ENCODE results near the gene PCYT1A. TPM values are rescaled to one million over a fixed set of nuclear protein-coding genes. Genes with fewer than 3 reads are reported as not detected.
"Not testable (repeated sequence)": the region's sequence is repeated elsewhere in the genome, so short reads cannot be mapped to it uniquely, and the experiment has no call there.

Gene PCYT1A
- total RNA-seq, 1 donor from 2014 or later = 97.9 TPM

DNA sequence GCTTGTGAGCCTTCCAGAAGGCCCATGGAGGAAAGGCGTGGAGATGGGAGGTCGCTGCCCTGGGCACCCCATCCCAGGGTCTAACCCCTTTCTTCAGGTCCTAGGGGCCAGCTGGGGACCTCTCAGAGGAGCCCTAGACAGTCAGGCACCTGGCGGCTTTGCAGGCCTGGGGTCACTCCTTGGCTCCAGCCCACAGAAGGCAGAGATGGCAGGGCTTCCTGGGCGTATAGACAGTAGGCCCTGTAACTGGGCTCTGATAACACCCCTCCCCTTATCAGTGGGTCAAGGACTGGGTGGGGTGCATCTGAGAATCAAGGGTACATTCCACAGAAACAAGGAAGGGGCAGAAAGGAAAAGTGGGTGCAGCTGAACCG lies 93.0 kb downstream of the PCYT1A start:
- DNase-seq (ENCODE audit: low spot score) = no peak

DNA sequence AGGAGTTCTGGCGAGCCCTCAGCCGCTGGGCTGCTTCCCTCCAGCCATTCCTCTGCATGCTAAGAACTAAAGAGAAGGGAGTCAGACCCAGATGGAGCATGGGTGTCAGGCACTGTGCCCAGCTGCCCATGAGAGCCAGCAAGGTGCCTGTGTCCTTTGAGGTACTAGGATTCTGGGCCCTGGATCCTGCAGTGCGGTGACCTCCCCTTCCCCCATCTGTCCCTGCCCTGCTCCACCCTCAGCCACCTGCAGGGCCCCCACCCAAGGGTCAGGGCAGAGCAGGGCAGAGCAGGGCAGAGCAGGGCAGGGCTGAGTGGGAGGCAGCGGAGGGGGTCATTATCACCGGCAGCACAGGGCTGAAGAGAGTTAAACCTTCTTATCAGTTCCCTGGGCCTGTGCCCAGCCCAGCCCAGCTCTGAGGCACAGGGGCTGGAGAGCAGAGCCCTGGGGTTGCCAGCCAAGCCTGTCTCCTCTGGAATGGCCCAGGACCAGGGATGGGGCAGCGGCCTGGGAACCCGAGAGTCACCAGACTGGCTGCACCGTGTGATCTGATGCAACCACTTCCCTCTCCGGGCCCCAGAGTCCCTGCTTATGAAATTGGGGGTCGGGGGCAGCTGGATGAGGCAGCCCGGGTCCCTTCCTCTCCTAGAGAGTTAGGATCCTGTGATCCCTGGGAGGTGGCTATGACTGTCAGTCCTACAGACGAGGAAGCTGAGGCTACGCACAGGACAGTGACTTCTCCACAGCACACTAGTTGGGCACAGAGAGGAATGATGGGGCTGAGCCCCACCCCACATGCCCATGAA lies 93.6 kb downstream of the PCYT1A start:
- DNase-seq (ENCODE audit: low spot score) = no peak

DNA sequence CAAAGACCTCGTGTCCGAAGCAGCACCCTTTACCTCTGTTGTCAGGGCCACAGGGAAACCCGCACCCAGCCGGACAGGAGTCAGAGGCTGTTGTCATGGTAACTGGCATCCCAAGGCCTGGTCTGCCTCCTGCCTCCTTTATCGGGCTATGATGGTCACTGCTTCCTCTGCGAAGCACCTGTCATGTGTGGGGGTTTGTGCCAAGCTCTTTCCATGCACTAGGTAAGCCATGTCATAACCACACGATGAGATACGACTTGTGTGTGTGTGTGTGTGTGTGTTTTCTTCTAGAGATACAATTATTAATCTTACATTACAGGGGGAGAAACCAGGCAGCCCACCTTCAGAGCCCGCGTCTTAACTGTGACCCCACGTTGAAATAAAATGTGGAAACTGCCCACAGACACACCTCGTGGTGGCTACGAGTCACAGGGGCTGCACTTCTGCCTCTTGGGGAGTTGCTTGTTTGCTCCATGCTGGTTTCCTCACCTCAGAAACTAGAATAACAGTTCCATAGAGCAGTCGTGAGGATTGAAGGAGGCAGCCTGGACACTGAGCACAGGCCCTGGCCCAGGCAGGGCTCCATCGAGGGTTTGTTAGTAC lies 94.3 kb downstream of the PCYT1A start:
- DNase-seq (ENCODE audit: low spot score) = no peak

DNA sequence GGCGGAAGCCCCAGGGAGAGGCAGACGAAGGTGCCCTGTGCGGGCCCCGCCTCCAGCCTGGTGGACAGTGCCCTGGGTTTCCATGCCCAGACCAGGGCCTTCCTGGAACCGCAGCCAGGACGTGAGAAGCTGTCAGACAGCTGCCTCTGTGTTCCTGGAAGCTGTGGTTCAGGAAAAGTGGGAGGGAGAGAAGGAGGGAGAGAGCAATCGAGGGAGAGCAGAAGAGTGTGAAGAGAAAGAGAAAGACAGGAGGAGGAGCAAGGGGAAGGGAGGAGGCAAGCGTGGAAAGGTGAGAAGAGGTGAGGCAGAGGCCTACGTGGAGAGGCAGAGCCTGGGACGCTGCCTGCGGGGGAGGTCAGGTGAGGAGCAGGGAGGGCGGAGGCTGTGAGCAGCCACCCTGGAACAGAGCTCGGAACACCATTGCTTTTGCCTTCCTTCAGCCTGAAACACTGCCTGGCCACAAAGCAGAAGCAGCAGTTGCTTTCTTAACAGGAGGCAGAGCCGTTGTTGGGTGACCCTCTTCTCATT lies 94.9 kb downstream of the PCYT1A start:
- DNase-seq (ENCODE audit: low spot score) = no peak

DNA sequence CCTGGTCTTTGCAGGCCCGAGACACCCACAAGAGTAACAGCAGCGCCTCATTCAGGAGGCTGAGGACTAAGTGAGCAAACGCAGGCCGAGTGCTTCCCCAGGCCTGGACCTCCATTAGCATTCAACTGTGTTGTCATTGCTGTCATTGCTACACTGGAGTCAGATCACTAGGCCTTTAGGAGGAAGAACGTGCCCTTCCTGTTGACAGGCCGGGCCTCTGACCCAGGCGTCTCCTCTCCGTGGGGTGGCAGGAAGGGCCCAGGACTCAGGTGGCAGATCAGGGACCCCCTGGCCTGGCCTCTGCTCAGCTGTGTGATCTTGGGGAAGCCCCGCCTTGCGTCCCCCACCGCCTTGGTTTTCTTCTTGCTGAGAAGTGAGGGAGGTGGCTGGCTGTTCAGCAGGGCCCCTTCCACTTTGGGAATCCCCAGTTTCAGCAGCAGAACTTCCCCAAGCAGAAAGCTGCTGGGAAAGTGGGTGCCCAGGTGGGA lies 95.4 kb downstream of the PCYT1A start:
- no peak for DNase-seq (ENCODE audit: low spot score)

DNA sequence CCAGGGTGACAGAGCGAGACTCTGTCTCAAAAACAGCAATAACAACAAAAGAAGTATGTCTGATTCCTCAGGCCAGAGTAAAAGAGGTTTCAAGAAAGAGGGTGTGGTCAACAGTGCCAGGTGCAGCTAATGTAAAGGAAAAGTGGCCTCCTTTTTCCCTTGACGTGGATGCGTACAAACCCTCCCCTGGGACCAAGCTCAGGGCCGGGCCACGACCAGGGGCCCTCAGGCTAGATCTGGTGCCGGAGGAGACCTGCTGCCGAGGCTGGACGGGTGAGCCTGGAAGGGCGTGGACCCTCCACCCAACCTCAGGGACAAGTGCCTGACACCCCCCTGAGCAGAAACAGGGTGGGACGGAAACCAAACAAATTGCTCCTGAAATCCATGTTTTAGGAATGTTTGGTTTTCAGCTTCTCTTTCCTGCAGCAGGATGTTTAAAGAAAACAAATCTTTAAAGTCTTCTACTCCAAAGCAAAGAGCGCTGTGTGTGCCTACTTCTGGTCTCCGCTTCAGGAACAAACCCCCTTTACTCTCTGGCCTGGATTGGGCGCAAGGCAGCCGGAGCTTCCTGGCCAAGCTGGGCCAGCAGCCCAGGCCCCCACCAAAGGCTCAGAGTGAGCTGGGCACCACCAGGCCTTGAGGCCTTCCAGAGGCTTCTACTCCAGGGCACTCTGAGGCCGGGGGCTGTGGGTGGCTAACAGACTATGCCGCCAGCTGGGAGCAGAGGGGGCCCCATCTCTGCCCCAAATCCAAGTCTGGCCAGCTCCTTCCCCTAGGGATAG lies 97.8 kb downstream of the PCYT1A start:
- DNase-seq (ENCODE audit: low spot score) = no peak

DNA sequence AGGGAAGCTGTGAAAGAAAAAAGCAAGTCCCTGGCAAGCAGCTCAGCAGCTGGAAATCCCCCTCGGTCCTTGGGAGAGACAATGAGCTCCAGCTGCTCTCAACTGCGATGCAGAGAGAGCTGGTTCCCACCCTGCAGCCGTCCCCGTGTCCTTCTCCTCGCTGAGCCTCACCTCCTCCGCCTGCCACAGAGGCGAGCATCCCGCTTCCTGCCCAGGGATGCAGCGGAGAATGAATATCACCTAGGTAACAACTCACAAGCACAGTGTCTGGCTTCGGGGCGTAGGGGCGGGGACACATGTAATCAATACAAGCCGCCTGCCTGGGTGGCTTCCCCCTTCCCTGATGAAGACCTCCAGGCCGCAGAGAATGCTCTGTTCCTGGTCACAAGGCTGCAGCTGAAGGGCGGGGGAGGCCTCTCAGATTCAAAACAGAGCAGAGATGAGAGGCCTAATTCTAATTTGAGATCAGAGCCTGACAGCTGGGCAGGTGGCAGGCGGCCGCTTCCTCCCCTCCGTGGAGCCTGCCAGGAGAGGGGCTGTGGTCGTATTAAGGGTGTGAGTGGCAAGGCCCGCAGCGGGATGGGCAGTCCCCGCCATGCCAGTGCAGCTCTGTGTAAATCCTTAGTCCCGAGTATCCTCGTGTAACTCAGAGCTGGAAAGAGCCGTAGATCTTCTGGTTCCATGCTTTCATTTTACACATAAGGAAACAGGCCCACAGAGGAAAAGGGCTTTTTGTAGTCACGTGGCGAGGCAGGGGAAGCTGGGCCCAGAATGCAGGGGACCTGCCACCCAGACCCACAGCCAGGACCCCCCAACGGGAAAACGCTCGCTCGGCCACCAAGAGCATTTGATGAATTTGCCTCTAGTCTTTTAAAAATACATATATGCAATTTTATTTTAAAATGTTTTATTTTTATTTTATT lies 100.6 kb downstream of the PCYT1A start:
- DNase-seq (ENCODE audit: low spot score) = no peak

DNA sequence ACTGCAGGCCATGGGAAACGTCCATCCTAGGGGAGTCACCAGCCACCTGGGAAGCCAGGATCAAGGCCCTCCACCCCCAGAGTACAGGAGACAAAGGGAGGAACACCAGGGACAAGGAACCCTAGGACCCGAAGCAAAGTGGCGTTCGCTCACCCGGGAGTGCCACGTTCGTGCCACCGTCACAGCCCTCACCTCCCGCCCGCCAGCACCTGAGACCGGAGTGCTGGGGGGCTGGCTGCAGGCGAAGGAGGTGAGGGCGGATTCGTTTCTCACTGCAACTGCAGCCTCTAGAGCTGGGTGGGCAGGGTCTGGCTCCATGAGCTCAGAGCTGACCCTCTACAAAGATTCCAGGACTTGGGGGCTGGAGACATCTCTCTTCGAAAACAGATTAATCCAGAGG lies 102.6 kb downstream of the PCYT1A start:
- DNase-seq (ENCODE audit: low spot score) = no peak

DNA sequence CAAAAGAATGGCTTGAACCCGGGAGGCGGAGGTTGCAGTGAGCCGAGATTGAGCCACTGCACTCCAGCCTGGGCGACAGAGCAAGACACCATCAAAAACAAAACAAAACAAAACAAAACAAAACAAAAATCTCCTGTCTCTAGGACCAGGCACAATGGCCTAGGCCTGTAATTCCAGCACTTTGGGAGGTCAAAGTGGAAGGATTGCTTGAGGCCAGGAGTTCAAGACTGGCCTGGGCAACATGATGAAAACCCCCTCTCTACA lies 103.4 kb downstream of the PCYT1A start:
- not testable (repeated sequence) for DNase-seq (ENCODE audit: low spot score)

DNA sequence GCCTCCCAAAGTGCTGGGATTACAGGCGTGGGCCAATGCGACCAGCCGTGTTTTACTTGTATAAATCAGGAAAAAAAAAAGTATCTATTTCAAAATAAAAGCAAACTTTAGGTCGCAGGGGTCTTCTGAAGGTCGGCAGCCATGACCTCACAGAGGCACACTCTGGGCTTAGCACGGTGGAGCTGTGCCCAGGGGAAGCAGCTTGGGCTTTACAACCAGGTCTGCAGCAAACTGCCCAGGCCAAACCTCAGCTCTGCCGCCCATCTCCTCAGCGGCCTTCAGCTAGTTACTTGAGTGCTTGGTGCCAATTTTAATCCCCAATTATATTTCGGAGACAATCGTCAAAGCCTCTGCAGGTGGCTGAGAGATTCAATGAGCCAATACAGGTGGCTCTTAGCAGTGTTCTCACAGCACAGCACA lies 106.4 kb downstream of the PCYT1A start:
- DNase-seq (ENCODE audit: low spot score) = no peak

DNA sequence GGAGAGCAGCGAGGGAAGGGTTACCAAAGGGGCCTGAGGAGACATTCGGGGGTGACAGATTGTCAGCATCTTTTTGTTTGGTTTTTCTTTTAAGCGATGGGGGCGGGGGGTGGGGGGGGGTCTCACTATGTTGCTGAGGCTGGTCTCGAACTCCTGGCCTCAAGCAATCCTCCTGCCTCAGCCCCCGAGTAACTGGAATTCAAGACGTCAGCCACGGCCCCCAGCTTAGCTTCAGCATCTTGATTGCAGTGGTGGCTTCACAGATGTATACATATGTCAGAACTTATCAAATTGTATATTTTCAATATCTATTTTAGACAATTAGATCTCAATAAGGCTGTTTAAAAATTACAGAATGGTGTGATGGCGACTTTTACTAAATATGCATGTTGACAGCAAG lies 107.2 kb downstream of the PCYT1A start:
- no peak for DNase-seq (ENCODE audit: low spot score)

Other genes with a start within 250 kb of the PCYT1A start
- 291 TPM for gene TFRC, start 205.6 kb downstream of the PCYT1A start, total RNA-seq
- 2.8 TPM for gene ZDHHC19, start 76.3 kb downstream of the PCYT1A start, total RNA-seq
- gene SLC51A, start 71.2 kb downstream of the PCYT1A start, total RNA-seq = 1.3 TPM
- gene DYNLT2B, start 30.5 kb upstream of the PCYT1A start, total RNA-seq = 4.0 TPM
- gene TM4SF19, start 50.7 kb upstream of the PCYT1A start, total RNA-seq = 2.1 TPM
- 46.8 TPM for gene UBXN7, start 144.7 kb upstream of the PCYT1A start, total RNA-seq
- gene RNF168, start 216.0 kb upstream of the PCYT1A start, total RNA-seq = 29.1 TPM
- gene SMCO1, start 227.6 kb upstream of the PCYT1A start, total RNA-seq = not detected

Data from mesenteric fat pad (tissue), 1 donor.